Ammon's horn (tissue), 1 donor: Measurements from ENCODE around the gene IL23R.
"Not testable (repeated sequence)": the region's sequence is repeated elsewhere in the genome, so short reads cannot be mapped to it uniquely, and the experiment has no call there.

Source experiments
- DNase-seq: peaks from one replicate; pipeline ENCODE4 v3.0.0-alpha.2; 2016; ENCODE audit warnings: low spot score

Gene IL23R

GRCh38 chr1:67194209-67194863 is 28.1 kb downstream of the IL23R start:
- no peak for DNase-seq

- DNase-seq, result no peak
Observed at GRCh38 chr1:67200755-67201154, 34.5 kb downstream of the IL23R start.

GRCh38 chr1:67201891-67202290 is 35.6 kb downstream of the IL23R start:
- no peak for DNase-seq

- DNase-seq, result no peak
Observed at GRCh38 chr1:67204298-67204980, 38.2 kb downstream of the IL23R start.

GRCh38 chr1:67207398-67207797 is 41.1 kb downstream of the IL23R start:
- DNase-seq, result not testable (repeated sequence)

- no peak for DNase-seq
Observed at GRCh38 chr1:67208217-67208616, 42.0 kb downstream of the IL23R start.

GRCh38 chr1:67209521-67209920 is 43.3 kb downstream of the IL23R start:
- no peak for DNase-seq

- peak; percentile 11 for DNase-seq
Observed at GRCh38 chr1:67211589-67212563, 45.6 kb downstream of the IL23R start.

GRCh38 chr1:67213164-67213563 is 46.9 kb downstream of the IL23R start:
- DNase-seq, result no peak

GRCh38 chr1:67213948-67214347 is 47.7 kb downstream of the IL23R start:
- no peak for DNase-seq

GRCh38 chr1:67214420-67215174 is 48.3 kb downstream of the IL23R start:
- DNase-seq, result no peak

GRCh38 chr1:67216401-67216800 is 50.1 kb downstream of the IL23R start:
- DNase-seq, result no peak

GRCh38 chr1:67217417-67217816 is 51.2 kb downstream of the IL23R start:
- DNase-seq, result no peak

- no peak for DNase-seq
Observed at GRCh38 chr1:67217938-67218337, 51.7 kb downstream of the IL23R start.

- no peak for DNase-seq
Observed at GRCh38 chr1:67224856-67225255, 58.6 kb downstream of the IL23R start.

- no peak for DNase-seq
Observed at GRCh38 chr1:67226688-67227087, 60.4 kb downstream of the IL23R start.

GRCh38 chr1:67227196-67227595 is 60.9 kb downstream of the IL23R start:
- DNase-seq, result no peak

- DNase-seq, result no peak
Observed at GRCh38 chr1:67228791-67229190, 62.5 kb downstream of the IL23R start.

- DNase-seq, result no peak
Observed at GRCh38 chr1:67230539-67230938, 64.3 kb downstream of the IL23R start.

GRCh38 chr1:67236277-67236676 is 70.0 kb downstream of the IL23R start:
- no peak for DNase-seq

- no peak for DNase-seq
Observed at GRCh38 chr1:67239738-67240137, 73.5 kb downstream of the IL23R start.

GRCh38 chr1:67241200-67241746 is 75.0 kb downstream of the IL23R start:
- no peak for DNase-seq
